CD4-positive, alpha-beta T cell (primary cell): ENCODE measurements around the gene KSR2. TPM values are rescaled to one million over a fixed set of nuclear protein-coding genes. Genes with fewer than 3 reads are reported as not detected.

Experiments
- ATAC-seq: fragments of 200-7000 bp; cut with Tn5 transposase; one replicate; pipeline ENCODE4 v1.10.0; 2022; ENCODE audit warnings: mild to moderate bottlenecking; ENCODE audit not compliant: poor library complexity
- CTCF ChIA-PET: fragments of 350-600 bp; sonication (Branson Sonifier 250); formaldehyde crosslinking; loops from one replicate; lab custom pipeline; 2021; ENCODE audit warnings: antibody characterized with exemption, inconsistent platforms; lab: Charles Lee
- POLR2A ChIA-PET: fragments of 350-600 bp; sonication (Branson Sonifier 250); formaldehyde crosslinking; loops from one replicate; lab custom pipeline; 2021; ENCODE audit warnings: antibody characterized with exemption, inconsistent platforms; lab: Charles Lee
- DNase-seq, 14 experiments: peaks; one replicate each; pipeline ENCODE4 v3.0.0-alpha.2; 2013 to 2020; ENCODE audit warnings: mixed read lengths in 2 of 14
- H3K27ac ChIP-seq, 2 donors: one replicate each; pipeline versions ENCODE4 v1.5.1 to v1.7.0; 2013; ENCODE audit warnings: low read length in 2 of 2, low read depth in 1 of 2, mild to moderate bottlenecking in 1 of 2
- H3K27me3 ChIP-seq, 2 experiments: 1 replicate in 1 of 2; 2 replicates in 1 of 2; pipeline versions ENCODE4 v1.6.1 to v1.7.0; 2013; ENCODE audit warnings: low read length in 2 of 2, control low read depth in 1 of 2, mild to moderate bottlenecking in 1 of 2, moderate library complexity in 1 of 2; ENCODE audit not compliant: insufficient read depth in 2 of 2, control insufficient read depth in 1 of 2
- H3K36me3 ChIP-seq: one replicate; pipeline ENCODE4 v1.6.1; 2013; ENCODE audit warnings: low read length, control low read depth; ENCODE audit not compliant: insufficient read depth
- H3K4me1 ChIP-seq: one replicate; pipeline ENCODE4 v1.6.1; 2013; ENCODE audit warnings: low read length, control low read depth; ENCODE audit not compliant: insufficient read depth
- H3K4me3 ChIP-seq: one replicate; pipeline ENCODE4 v1.5.1; 2013; ENCODE audit warnings: mild to moderate bottlenecking, low read length, moderate library complexity
- H3K9me3 ChIP-seq, 2 experiments: 1 replicate in 1 of 2; 2 replicates in 1 of 2; pipeline versions ENCODE4 v1.6.1 to v1.7.0; 2013; ENCODE audit warnings: low read length in 2 of 2, mild to moderate bottlenecking in 2 of 2, control low read depth in 1 of 2, moderate library complexity in 1 of 2; ENCODE audit not compliant: control insufficient read depth in 1 of 2, insufficient read depth in 1 of 2
- H3K27ac Mint-ChIP-seq: one replicate; pipeline ENCODE4 v1.8.0; 2020; ENCODE audit warnings: mixed read lengths
- H3K27me3 Mint-ChIP-seq: one replicate; pipeline ENCODE4 v1.8.0; 2021; ENCODE audit warnings: mixed read lengths
- H3K36me3 Mint-ChIP-seq: one replicate; pipeline ENCODE4 v1.8.0; 2021; ENCODE audit warnings: low read depth, mixed read lengths
- H3K4me1 Mint-ChIP-seq: one replicate; pipeline ENCODE4 v1.8.0; 2021; ENCODE audit warnings: low read depth, mixed read lengths
- H3K4me3 Mint-ChIP-seq: one replicate; pipeline ENCODE4 v1.8.0; 2020; ENCODE audit warnings: mild to moderate bottlenecking, mixed read lengths
- H3K9me3 Mint-ChIP-seq: one replicate; pipeline ENCODE4 v1.8.0; 2020; ENCODE audit warnings: mixed read lengths
- intact Hi-C, 2 experiments: fragments of 100-400 bp; cut with DNase I in 1 of 2; cut with micrococcal nuclease in 1 of 2; formaldehyde crosslinking; loops; one replicate each; pipeline versions ENCODE4 v1.15.1 to v1.9.0; 2023 to 2025; cut with DNase I, micrococcal nuclease
- total RNA-seq, 174 experiments: library from RNA in 2 of 174; stranded (reverse) in 2 of 174; gene quantifications; one replicate each; pipeline ENCODE4 v1.2.3 and lab custom pipeline; 2021 to 2026
- TF ChIP-seq, protein P1 (sequence below): fragments of 200-600 bp; IDR thresholded peaks from one replicate; pipeline ENCODE4 v1.8.0; 2022; ENCODE audit warnings: antibody characterized with exemption, mild to moderate bottlenecking

Gene KSR2
- total RNA-seq, 2 experiments from 2014 or later: 0.05 to 0.17 TPM

DNA sequence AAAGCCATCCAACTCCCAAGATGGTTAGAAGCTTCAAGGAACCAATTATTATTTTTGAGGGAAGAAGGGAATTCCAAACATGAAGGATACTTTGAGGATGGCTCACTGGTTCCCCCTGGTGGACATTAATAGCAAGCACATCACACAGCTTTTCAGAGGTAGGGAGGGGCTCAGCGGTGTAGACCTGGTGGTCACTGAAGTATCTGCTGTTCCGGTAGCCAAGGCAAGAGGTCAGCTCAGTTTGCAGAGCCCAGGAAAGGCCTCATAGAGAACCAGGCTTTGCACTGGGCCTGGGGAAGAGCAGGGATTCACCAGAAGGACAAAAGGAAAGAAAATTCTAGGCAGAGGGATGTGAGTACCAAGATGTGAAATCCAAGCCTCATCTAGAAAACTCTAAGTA, 118.7 kb downstream of the KSR2 start:
- TF ChIP-seq, protein P1, sequence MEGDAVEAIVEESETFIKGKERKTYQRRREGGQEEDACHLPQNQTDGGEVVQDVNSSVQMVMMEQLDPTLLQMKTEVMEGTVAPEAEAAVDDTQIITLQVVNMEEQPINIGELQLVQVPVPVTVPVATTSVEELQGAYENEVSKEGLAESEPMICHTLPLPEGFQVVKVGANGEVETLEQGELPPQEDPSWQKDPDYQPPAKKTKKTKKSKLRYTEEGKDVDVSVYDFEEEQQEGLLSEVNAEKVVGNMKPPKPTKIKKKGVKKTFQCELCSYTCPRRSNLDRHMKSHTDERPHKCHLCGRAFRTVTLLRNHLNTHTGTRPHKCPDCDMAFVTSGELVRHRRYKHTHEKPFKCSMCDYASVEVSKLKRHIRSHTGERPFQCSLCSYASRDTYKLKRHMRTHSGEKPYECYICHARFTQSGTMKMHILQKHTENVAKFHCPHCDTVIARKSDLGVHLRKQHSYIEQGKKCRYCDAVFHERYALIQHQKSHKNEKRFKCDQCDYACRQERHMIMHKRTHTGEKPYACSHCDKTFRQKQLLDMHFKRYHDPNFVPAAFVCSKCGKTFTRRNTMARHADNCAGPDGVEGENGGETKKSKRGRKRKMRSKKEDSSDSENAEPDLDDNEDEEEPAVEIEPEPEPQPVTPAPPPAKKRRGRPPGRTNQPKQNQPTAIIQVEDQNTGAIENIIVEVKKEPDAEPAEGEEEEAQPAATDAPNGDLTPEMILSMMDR: peak; percentile 63
- intact Hi-C loops: no loop called here
- no peak for ATAC-seq

DNA sequence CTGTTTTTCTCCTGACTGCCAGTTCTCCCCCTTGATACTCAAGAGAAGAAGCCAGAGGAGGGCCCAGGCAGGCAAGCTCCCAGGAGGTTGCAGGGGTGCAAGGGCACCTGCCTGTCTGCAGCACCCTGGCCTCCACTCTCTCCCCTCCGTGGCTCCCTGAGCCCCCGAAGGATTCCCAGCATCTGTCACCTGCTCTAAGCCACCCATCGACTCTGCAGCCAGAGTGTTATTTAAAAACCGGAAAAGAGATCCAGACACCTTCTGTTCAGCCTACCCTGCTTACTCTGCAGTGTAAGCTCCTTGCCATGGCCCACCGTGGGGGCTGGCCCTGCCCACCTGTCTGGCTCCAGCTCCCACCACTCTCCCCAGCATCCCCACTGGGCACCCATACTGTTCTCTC, 121.4 kb downstream of the KSR2 start:
- CTCF ChIA-PET: interaction anchor here (1.1 kb wide), 1 partner anchor 10 kb away, joined by 3 read pairs; no protein-coding TSS in a partner anchor
- intact Hi-C loops: no loop called here
- POLR2A ChIA-PET: no interaction called here
- peaks cover 56% of the 10 kb centered on the region for H3K27me3 Mint-ChIP-seq
- no peak overlapping the region for H3K27ac ChIP-seq
- no peak for ATAC-seq
- no peak overlapping the region for H3K27ac Mint-ChIP-seq
- H3K9me3 Mint-ChIP-seq: peaks cover 7% of the 10 kb centered on the region
- no peaks in the 10 kb centered on the region for H3K4me1 Mint-ChIP-seq
- TF ChIP-seq, protein P1: no peak
- peaks cover 4 to 6% of the 10 kb centered on the region in 2 experiments for H3K27me3 ChIP-seq
- H3K4me3 Mint-ChIP-seq: no peak overlapping the region
- no peaks in the 10 kb centered on the region for H3K36me3 ChIP-seq
- H3K4me1 ChIP-seq: no peaks in the 10 kb centered on the region
- H3K9me3 ChIP-seq: peaks cover 4 to 7% of the 10 kb centered on the region in 2 experiments
- DNase-seq: no peak
- no peak overlapping the region for H3K4me3 ChIP-seq
- no peaks in the 10 kb centered on the region for H3K36me3 Mint-ChIP-seq

More for the DNA sequence above, 118.7 kb downstream of the KSR2 start:
- ChIA-PET POLR2A (no interaction called here), CTCF (interaction anchor here (0.9 to 1.1 kb wide), 2 partner anchors 8 to 13 kb away, joined by 3 to 5 read pairs; no protein-coding TSS in a partner anchor)
- no peak overlapping the region for H3K4me3 Mint-ChIP-seq
- H3K9me3 Mint-ChIP-seq: no peaks in the 10 kb centered on the region
- H3K4me1 ChIP-seq: no peaks in the 10 kb centered on the region
- peaks cover 6 to 10% of the 10 kb centered on the region in 2 experiments for H3K9me3 ChIP-seq
- no peak overlapping the region for H3K27ac Mint-ChIP-seq
- H3K36me3 Mint-ChIP-seq: no peaks in the 10 kb centered on the region
- DNase-seq: peak in 2 of 14 experiments; percentile 41
- peaks cover 47% of the 10 kb centered on the region for H3K27me3 Mint-ChIP-seq
- no peak overlapping the region for H3K4me3 ChIP-seq
- H3K27me3 ChIP-seq: peaks cover 4 to 6% of the 10 kb centered on the region in 2 experiments
- H3K36me3 ChIP-seq: no peaks in the 10 kb centered on the region
- H3K4me1 Mint-ChIP-seq: no peaks in the 10 kb centered on the region
- H3K27ac ChIP-seq: no peak overlapping the region

DNA sequence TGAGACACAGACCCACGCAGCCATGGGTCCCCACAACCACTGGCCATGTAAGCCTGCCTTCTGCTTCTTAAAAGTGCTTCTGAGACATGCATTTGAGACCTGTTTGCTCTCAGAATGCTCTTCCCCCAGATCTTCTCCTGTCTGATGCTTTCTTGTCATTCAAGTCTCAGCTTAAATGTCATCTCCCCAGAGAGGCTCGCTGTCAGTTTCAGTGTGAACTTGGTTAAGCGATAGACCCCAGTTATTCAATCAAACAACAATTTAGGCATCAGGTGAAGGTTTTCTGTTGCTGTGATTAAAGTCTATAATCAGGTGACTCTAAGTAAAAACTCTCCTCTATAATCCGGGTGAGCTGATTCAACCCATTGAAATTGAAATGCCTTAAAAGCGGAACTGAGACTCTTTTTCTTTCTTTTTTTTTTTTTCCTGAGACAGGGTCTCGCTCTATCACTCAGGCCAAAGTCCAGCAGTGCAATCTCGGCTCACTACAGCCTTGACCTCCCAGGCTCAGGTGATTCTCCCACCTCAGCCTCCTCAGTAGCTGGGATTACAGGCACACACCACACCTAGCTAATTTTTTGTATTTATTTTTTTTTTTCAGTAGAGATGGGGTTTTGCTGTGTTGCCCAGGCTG, 123.4 kb downstream of the KSR2 start:
- intact Hi-C loops: no loop called here
- H3K4me3 Mint-ChIP-seq: no peak overlapping the region
- ATAC-seq: no peak
- peaks cover 69% of the 10 kb centered on the region for H3K27me3 Mint-ChIP-seq
- no peaks in the 10 kb centered on the region for H3K36me3 ChIP-seq
- peaks cover 4 to 6% of the 10 kb centered on the region in 2 experiments for H3K27me3 ChIP-seq
- H3K9me3 ChIP-seq: peaks cover 4 to 7% of the 10 kb centered on the region in 2 experiments
- ChIA-PET POLR2A (no interaction called here), CTCF (no interaction called here)
- TF ChIP-seq, protein P1: no peak
- H3K4me3 ChIP-seq: no peak overlapping the region
- H3K36me3 Mint-ChIP-seq: no peaks in the 10 kb centered on the region
- peaks cover 7% of the 10 kb centered on the region for H3K9me3 Mint-ChIP-seq
- no peak overlapping the region for H3K27ac ChIP-seq
- H3K4me1 Mint-ChIP-seq: no peaks in the 10 kb centered on the region
- no peaks in the 10 kb centered on the region for H3K4me1 ChIP-seq
- DNase-seq: no peak
- no peak overlapping the region for H3K27ac Mint-ChIP-seq
